Activated CD4-positive, alpha-beta T cell treated with anti-CD3 and anti-CD28 coated beads, Interleukin-2, Interleukin-4, amounts not matched to agents 100 ng/mL and 50 ng/mL, durations not matched to agents 16 hours and 8 hours (primary cell): Measurements from ENCODE around the gene FADS3.

Experiments
- DNase-seq: peaks from one replicate; pipeline ENCODE4 v3.0.0-alpha.2; 2020; ENCODE audit warnings: low spot score

FADS3 gene, protein sequence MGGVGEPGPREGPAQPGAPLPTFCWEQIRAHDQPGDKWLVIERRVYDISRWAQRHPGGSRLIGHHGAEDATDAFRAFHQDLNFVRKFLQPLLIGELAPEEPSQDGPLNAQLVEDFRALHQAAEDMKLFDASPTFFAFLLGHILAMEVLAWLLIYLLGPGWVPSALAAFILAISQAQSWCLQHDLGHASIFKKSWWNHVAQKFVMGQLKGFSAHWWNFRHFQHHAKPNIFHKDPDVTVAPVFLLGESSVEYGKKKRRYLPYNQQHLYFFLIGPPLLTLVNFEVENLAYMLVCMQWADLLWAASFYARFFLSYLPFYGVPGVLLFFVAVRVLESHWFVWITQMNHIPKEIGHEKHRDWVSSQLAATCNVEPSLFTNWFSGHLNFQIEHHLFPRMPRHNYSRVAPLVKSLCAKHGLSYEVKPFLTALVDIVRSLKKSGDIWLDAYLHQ

DNA sequence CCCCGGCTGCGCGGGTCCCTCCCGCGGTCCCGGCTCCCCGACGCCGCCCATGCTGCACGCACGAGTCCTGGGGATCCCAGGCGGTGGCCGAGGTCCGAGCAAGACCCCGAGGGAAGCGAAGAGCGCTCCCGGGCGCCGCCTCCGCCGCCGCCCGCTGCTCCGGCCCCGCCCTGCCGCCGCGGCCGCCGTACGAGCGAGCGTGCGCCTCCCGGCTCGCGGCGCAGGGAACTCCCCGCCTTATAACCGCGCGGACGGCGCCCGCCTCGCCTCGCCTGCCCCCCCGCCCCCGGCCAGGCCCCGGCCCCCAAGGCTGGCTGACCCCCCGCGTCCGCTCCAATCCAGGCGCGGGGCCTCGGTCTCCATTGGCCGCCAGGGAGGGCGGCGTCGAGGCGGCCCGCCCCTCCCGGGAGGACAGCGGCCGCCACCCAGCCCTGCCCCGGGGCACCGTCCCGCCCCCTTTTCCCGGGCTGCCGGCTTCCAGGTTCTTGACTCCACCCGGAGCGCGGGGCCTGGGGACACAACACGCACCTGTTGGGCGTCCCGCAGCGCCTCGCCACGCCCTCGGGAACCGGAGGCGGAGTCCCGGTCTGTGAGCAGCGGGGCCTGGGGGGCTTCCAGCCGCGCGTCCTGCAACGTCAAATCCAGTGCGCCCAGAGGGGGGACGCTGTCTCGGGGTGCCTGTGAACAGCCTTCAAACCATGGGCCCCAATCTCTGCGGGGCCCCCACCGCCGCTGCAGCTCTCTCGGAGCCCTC, at the start of gene FADS3:
FADS3 (minus strand) TSS at position 215 of the 754 bp plus-strand sequence; CDS start at position 51, 164 bp downstream.
- DNase-seq: peak; percentile 38

DNA sequence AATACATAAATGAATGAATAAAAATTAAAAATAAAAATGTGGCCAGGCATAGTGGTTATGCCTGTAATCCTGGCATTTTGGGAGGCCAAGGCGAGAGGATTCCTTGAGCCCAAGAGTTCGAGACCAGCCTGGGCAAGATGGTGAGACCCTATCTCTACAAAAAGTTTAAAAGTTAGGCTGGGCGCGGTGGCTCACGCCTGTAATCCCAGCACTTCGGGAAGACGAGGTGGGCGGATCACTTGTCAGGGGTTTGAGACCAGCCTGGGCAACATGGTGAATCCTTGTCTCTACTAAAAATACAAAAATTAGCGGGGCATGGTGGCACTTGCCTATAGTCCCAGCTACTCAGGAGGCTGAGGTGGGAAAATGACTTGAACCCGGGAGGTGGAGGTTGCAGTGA, 49.1 kb upstream of the FADS3 start:
- no peak for DNase-seq

DNA sequence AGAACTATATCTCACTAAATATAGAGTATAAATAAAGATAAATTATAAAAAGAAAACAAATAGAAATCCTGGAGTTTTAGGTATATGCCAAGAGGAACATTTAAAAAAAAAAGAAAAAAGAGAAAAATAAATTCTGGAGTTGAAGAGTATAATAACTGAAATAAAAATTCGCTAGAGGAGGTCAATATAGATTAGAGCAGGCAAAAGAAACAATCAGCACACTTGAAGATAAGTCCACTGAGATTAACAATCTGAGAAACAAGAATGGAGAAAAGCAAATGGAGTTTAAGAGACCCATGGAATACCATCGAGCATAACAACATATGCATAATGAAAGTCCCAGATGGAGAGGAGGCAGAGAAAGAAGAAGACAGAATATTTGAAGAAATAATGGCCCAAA, 44.5 kb upstream of the FADS3 start:
- DNase-seq: no peak

DNA sequence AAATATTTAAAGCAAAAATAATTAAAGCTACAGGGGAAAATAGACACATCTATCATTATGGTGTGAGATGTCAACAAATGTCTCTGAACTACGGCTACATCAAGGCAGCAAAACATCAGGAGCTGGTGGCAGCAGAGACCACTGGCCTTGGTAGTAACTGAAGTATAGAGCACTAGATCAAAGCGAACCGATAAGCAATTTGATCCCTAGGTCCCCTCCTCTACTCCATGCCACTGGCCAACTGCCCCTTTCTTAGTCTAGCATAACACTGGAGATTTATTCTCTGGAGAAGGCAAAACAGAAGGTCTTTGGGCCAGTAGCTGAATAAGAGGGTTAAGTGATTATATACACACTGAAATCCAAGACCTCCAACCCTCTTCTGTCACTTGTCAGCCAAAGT, 39.6 kb upstream of the FADS3 start:
- no peak for DNase-seq

DNA sequence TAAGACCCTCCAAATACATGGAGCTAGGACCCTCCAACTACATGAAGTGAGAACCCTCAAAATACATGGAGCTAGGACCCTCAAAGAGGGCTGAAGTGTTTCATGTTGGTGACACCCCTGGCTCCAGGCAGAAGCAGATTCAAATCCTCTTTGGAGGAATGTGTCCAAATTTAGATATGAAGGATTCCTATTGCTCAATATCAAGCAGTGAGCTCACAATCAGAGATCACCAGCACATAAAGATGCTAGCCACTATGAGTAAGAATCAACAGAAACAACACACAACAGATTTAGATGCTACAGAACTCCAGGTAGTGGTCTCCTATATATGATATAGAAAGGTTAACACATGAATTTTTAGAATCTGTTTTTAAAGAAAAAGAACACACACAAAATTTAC, 37.3 kb upstream of the FADS3 start:
- no peak for DNase-seq

DNA sequence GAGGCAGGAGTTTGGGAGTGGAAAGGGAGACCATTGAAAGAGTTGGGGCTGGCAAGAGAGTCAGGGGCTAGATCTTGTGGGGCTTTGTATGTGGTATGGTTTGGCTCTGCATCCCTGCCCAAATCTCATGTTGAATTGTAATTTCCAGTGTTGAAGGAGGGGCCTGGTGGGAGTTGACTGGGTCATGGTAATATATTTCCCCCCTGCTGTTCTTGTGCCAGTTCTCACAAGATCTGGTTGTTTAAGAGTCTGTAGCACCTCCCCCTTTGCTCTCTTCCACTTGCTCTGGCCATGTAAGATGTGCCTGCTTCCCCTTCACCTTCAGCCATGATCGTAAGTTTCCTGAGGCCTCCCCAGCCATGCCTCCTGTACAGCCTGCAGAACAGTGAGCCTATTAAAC, 36.2 kb upstream of the FADS3 start:
- no peak for DNase-seq

DNA sequence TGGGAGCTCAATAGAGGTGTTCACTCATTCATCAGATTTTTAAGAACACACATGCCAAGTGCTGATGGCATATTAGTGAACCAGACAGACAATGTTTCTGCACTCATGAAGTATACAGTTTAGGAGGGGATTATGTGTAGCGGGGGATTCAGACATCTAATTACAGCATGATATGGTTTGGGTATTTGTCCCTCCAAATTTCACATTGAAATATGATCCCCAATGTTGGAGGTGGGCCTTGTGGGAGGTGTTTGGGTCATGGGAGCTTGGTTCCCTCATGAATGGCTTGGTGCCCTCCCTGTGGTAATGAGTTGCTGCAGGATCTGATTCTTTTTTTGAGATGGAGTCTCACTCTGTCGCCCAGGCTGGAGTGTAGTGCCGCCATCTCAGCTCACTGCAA, 34.9 kb upstream of the FADS3 start:
- DNase-seq: no peak

DNA sequence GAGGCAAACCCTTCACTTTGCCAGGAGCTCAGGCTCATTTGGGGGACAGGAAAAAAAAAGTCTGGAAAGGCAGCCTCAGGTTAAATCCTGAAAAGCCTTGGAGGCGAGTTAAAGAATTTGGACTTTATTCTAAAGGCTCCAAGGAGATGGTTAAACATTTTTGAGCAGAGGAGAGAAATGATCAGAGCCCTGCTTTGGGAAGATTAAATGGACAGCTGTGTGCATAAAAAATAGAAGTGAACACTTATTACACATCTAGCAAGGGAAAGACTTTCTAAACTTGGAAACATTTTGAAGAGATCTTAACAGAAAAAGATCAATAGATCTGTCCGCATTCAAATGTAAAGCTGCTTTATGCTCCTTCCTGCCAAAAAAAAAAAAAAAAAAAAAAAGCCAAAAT, 34.4 kb upstream of the FADS3 start:
- DNase-seq: no peak

DNA sequence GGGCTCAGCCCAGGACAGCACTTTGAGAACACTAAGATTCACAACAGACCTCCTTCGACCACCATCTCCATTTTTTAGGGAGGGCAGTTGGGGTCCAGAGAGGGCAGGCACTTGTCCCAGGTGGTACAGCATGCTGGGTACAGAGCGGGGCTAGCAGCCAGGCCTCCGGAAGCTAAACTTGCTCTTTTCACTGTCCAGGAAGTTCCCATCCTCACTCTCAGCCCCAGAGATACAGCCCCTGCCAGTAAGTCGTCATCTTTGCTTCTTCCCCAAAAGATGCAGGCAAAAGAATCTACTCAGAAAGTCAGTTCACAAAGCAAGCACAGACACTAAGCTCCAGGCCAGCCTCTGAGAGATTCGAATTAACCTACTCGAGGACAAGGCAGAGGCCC, 32.7 kb upstream of the FADS3 start:
- DNase-seq: no peak

DNA sequence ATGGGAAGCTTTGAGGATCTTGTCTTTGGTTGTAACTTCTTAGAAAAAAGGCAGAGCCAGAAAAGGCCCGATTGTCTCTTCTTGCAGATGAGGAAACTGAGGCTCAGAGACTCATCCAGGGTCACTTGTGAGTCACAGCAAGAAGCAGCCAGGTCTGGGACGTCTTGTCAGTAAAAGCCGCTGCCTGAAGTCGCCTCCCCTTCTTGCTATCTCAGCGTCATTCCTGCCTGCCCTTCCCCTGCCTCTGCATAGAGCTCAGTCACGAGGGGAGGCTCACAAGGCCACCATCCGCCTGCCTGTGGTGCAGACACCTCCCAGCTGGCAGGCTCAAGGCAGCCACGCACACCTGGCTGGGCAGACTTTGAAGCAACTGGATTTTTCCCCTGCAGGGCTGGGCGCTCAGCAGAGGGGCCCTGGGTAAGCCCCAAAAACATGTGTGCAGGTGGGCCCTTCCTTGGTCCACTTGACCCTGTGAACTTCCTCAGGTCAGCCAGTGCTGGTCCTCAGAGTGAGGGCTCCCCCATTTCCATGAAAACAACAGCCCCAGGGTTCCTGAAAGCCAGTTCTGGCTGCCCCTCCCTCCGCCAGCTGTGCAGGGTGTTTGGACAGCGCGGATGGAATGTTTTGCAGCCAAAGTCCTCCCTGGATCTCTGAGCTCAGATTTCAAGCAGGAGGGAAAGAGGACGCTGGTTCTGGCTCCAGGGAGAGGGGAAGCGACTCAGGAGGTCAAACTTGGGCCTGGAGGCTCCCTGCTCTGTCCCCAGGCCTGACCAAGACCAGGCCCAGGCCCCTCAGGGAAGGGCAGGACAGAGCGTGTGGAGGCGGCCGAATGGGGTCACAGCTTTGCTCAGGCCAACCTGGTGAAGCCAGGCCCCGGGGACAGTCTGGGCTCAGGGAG, 32.1 kb upstream of the FADS3 start:
- DNase-seq: no peak

DNA sequence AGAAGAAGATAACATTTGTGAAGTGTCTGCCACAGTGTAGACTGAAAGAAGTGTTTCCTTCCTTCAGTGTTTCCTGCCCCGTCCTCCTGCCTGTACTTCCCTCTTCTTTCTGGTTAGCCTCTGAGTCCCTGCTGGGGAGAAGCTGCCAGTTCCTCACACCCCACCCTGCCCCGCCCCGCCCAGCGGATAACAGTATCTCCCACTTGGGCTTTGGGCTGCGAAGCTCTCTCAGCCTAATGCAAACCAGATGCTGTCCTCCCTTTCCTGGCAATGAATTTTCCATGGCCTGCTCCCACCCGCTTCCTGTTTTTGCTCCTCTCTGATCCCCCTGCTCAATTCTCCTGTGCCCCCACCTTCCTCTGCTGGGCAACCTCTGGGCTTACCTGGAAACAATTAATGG, 31.2 kb upstream of the FADS3 start:
- no peak for DNase-seq

DNA sequence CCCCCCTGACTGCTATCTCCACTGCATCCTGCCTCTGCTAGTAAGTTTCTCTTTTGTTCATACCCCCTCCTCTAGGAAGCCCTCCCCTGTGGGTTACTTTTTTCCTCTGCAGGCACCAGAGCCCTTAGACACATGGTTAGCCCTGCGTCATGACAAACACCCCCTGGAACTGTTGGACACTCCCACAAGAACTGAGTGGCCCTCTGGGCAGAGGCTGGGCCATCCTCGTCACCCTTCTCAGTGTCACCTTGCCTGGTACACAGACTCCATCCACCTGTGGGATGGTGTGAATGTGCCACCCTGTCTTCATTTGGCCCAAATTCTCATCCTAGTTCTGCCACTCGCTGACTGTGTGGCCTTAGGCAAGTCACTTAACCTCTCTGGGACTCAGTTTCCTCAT, 30.1 kb upstream of the FADS3 start:
- DNase-seq: no peak

DNA sequence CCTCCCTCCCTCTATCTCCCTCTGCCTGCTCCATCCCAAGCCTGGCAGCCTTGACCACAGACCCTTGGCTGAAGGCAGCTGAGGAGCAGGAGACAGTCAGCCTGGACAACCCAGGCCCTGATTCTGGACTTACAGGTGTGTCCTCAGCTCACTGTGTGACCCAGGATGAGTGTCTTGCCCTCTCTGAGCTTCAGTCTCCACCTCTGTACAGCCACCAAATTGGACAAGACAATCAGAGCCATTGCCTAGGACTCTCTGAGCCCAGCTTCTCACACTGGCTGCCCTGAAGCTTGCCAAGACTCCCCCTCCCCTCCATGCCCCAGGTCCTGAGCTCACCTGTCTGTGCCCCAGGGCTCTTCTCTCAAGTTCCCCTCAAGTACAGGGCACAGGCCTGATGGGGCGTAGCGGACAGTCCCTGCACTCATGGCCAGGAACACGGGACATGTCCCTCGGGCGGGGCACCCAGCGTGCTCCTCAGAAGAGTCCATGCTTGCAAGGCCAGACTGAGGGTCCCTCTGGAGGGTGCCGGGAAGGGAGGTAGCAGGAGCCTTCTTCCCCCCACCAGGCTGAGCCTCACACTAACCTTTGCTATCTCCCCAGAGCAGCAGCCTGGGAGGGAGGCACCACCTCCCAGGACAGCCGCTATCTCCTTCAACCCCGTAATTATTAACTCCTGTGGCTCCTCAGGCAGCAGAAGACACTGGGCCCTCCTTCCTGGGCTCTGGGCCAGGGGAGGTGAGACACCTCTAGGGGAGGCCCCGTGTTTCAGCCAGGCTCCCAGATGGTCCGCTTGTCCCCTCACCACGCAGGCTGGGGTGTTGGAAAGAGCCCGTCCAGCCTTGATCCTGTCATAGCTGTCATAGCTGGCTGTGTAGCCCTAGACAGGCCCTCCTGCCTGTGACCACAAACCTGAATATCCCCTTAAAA, 28.6 kb upstream of the FADS3 start:
- no peak for DNase-seq

DNA sequence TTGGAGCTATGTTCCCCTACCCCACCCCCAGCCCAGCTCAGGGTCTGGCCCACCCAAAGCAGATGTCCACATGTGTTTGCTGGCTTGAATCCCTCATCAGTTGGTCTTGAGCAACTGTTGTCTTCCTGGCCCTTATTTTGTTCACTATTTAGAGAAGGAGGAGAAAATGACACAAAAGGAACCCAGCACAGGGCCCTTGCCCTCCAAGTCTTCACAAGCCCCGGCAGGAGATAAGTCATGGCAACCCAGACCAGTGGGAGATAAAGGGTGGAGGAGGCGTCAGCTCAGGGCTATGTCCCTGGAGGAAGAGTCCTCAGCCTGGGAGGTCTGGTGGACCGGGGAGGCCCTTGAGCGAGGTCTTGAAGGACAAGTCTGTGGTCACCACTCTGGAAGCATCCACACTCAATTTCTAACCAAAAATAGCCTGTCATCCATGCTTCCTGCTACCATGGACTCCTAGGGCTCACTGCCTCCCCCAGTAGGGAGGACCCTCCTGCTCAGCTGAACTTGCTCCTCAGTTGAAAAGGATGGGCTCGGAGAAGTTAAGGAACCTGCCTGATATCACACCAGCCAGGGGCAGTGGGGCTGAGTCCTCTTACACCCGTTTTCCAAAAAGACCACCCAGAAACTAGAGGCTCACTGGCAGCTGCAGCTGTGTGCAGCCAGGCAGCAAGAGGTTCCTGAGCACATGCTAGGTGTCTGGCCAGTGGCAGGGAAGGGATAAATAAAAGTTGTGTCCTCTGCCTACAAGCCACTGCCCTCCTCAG, 27.8 kb upstream of the FADS3 start:
- no peak for DNase-seq

DNA sequence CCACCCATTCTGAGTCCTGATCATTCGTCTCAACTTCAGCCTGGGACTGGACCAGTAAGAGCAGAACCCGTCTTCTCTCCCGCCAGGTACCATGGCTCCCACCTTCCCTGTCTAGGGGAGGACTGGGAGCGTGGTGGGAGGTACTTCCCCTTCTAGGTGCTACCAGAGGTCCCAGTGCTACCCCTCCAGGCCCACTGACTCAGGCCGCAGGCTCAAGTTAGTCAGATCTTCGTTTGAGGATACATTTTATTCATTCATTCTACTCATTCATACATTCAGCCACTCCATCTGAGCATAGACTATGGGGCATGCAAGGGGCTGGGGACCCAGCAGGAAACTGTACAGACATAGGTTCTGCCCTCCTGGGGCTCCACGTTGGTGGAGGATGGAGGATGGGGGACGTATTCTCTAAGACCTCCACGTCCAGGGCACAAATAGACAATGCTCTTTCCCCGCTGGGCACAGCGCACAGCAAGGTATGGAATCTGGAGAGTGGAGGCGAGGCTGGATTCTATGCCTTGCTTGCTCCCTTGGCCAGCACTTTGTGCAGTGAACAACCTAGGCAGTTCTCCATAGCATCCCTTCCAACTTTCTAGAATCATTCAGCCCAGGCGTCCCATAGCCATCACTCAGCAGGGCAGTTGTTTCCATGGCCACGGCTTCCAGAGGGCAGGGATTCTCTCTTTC, 27.0 kb upstream of the FADS3 start:
- no peak for DNase-seq

DNA sequence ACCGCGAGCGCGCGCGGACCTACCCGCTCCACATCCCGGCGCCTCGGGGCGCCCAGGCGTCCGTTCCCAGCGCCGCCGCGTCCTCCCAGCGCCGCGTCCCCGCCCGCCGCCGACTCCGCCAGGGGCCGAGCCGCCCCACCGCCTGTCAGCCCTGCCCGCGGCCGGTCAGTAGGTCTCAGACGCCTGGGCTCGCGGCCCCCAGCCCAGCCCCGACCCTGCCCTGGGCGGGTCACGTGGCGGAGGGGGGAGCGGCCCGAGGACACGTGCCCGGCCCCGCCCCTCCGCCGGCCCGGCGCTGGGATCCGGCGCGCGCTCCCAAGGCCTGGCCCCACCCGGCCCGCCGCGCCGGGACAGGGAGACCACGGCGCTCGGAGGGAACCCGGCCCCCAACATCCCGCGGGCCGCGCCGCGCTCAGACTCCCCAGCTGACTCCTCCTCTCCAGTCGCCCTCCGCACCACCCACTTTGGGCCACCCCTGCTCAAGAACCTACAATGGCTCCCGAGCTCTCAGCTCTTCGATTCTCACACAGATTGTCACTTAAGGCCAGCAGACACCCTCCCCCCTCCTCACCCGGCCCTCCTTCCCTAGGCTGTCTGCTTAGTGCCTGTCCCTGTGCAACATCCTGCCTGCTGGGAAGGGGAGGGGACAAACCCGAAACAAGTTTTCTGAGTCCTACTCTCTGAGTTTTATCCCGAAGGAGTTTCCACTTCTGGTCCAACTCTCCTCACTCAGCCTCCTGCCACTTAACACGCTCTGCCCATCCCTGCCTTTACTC, 26.2 kb upstream of the FADS3 start, which contains the start of gene RAB3IL1:
RAB3IL1 (minus strand) TSS at position 233 of the 776 bp plus-strand sequence; CDS start at position 34, 199 bp downstream.
- DNase-seq: no peak

DNA sequence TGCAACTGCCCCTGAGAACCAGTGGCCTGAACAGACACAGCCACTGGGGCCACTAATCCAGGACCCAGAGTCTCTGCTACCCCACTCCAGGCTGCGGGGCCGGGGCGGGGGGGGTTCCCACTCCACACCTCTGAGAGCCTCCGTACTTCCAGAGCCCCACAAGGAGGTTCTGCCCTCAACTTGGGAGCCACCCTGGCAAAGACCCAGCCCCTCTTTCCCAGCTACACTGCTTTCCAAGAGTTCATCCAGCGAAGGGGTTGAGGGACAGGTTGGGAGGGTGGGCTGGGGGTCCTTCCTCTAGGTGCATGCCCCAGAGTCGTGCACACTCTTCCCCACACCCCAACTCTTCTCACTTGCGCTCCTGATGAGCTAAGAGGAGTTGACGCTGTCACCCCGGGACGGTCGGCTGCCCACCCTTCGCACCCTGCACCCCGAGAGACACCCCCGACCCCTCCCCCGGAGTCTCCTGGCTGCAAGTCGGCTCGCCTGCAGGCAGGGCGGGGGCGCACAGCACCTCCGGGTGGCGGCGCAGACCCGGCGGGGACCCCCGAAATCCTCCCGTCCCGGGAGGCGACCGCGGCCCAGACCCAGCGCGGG, 25.5 kb upstream of the FADS3 start:
- DNase-seq: no peak

DNA sequence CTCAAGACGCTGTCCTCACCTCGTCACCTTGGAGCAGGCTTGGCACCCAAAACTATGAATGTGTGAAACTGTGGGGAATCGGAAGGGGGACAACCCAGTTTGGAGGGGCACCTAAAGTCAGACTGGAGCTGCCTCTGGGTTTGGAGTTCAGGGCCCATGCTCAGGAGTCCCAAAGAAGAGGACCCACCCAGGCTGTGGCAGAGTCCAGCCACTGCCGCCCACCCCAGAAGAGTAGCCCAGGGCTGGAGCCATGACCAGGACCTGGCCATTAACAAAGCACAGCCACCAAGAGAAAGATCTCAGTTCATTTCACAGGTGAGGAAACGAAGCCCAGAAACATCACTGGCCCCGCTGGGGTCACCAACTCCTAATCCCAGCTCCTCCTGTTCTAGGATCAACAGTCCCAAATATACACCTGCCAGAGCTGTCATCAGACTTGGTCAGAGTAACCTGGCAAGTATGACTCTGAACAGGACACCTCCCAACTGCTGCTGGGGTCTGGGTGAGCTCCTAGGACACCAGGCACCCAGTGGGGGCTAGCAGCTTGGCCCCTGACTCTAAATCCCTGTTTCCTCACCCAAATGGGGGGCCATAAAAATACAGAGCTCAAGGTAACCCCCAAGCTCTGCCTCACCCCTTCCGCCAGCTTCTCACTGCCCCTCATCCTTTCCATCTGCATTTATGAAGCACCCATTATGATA, 23.3 kb upstream of the FADS3 start:
- no peak for DNase-seq
